HG03025 (cell line): Measurements from ENCODE around the gene TMOD1.

Source experiments
- ATAC-seq: cut with Tn5 transposase; IDR thresholded peaks from one replicate; pipeline ENCODE4 v1.9.1; 2021; ENCODE audit warnings: mild to moderate bottlenecking, moderate library complexity; ENCODE audit not compliant: unreplicated experiment, low FRiP score

Gene TMOD1

GRCh38 chr9:97515662-97516061, 14.2 kb downstream of the TMOD1 start:
- no peak for ATAC-seq

- no peak for ATAC-seq
Observed at GRCh38 chr9:97516111-97516510, 14.6 kb downstream of the TMOD1 start.

- ATAC-seq, result no peak
Observed at GRCh38 chr9:97517331-97518089, 16.0 kb downstream of the TMOD1 start.

- no peak for ATAC-seq
Observed at GRCh38 chr9:97518166-97518908, 16.9 kb downstream of the TMOD1 start.

- no peak for ATAC-seq
Observed at GRCh38 chr9:97518909-97519307, 17.4 kb downstream of the TMOD1 start.

GRCh38 chr9:97519441-97519970, 18.0 kb downstream of the TMOD1 start:
- no peak for ATAC-seq

GRCh38 chr9:97521576-97522333, 20.3 kb downstream of the TMOD1 start:
- no peak for ATAC-seq

- no peak for ATAC-seq
Observed at GRCh38 chr9:97524424-97524823, 23.0 kb downstream of the TMOD1 start.

- ATAC-seq, result no peak
Observed at GRCh38 chr9:97525451-97525850, 24.0 kb downstream of the TMOD1 start.

- ATAC-seq, result no peak
Observed at GRCh38 chr9:97526895-97527575, 25.6 kb downstream of the TMOD1 start.

- no peak for ATAC-seq
Observed at GRCh38 chr9:97527626-97528528, 26.4 kb downstream of the TMOD1 start.

GRCh38 chr9:97528529-97529230, 27.2 kb downstream of the TMOD1 start:
- ATAC-seq, result no peak

GRCh38 chr9:97529363-97530076, 28.1 kb downstream of the TMOD1 start:
- ATAC-seq, result peak; percentile 68

GRCh38 chr9:97531888-97532376, 30.5 kb downstream of the TMOD1 start:
- no peak for ATAC-seq

- ATAC-seq, result no peak
Observed at GRCh38 chr9:97534185-97534584, 32.7 kb downstream of the TMOD1 start.

- ATAC-seq, result no peak
Observed at GRCh38 chr9:97534961-97535594, 33.6 kb downstream of the TMOD1 start.

GRCh38 chr9:97535771-97536170, 34.3 kb downstream of the TMOD1 start:
- no peak for ATAC-seq

GRCh38 chr9:97536480-97536879, 35.0 kb downstream of the TMOD1 start:
- no peak for ATAC-seq
